WTC11 (cell line): Measurements from ENCODE around the gene PRPSAP2. TPM values are rescaled to one million over a fixed set of nuclear protein-coding genes. Genes with fewer than 3 reads are reported as not detected.

ENCODE experiments used
- ATAC-seq: fragments of 200-7000 bp; cut with Tn5 transposase; 2 replicates; pipeline ENCODE4 v1.10.0; 2021; ENCODE audit warnings: mild to moderate bottlenecking, moderate library complexity
- CTCF ChIA-PET: fragments of 300-600 bp; sonication (Branson Sonifier 250); formaldehyde crosslinking; loops from one replicate; lab custom pipeline; 2021; ENCODE audit warnings: antibody characterized with exemption; lab: Charles Lee
- POLR2A ChIA-PET: fragments of 350-600 bp; sonication (Branson Sonifier 250); formaldehyde crosslinking; loops from one replicate; lab custom pipeline; 2021; ENCODE audit warnings: antibody characterized with exemption; lab: Charles Lee
- DNase-seq: peaks from one replicate; pipeline ENCODE4 v3.0.0; 2021; ENCODE audit warnings: low spot score
- H3K27ac Mint-ChIP-seq: 2 replicates; pipeline ENCODE4 v1.8.0; 2021; ENCODE audit warnings: mixed read lengths
- H3K27me3 Mint-ChIP-seq: 2 replicates; pipeline ENCODE4 v1.8.0; 2021; ENCODE audit warnings: low read depth, mild to moderate bottlenecking, moderate library complexity, mixed read lengths
- H3K36me3 Mint-ChIP-seq: 2 replicates; pipeline ENCODE4 v1.8.0; 2021; ENCODE audit warnings: mixed read lengths
- H3K4me1 Mint-ChIP-seq: 2 replicates; pipeline ENCODE4 v1.8.0; 2022; ENCODE audit warnings: mixed read lengths
- H3K4me3 Mint-ChIP-seq: 2 replicates; pipeline ENCODE4 v1.8.0; 2021; ENCODE audit warnings: mild to moderate bottlenecking, moderate library complexity, mixed read lengths
- H3K9me3 Mint-ChIP-seq: 2 replicates; pipeline ENCODE4 v1.8.0; 2021; ENCODE audit warnings: mixed read lengths
- ARID4B ChIP-seq: sonication (generic); formaldehyde crosslinking; IDR thresholded peaks from 2 replicates; pipeline ENCODE4 v1.8.0; 2023; ENCODE audit warnings: missing genetic modification reagents, mild to moderate bottlenecking, borderline replicate concordance
- CBFB ChIP-seq: sonication (generic); formaldehyde crosslinking; IDR thresholded peaks from 2 replicates; pipeline ENCODE4 v1.8.1; 2022; ENCODE audit warnings: mild to moderate bottlenecking, low read depth, missing genetic modification reagents
- ELF4 ChIP-seq: sonication (generic); formaldehyde crosslinking; IDR thresholded peaks from 2 replicates; pipeline ENCODE4 v1.8.1; 2022; ENCODE audit warnings: low read depth, mild to moderate bottlenecking, moderate library complexity, missing genetic modification reagents
- EMX1 ChIP-seq: fragments of 250-450 bp; sonication (Bioruptor Pico); IDR thresholded peaks from 2 replicates; pipeline ENCODE4 v1.8.0; 2021; ENCODE audit warnings: mild to moderate bottlenecking
- ESRRA ChIP-seq: sonication (generic); formaldehyde crosslinking; IDR thresholded peaks from 2 replicates; pipeline ENCODE4 v1.8.1; 2022; ENCODE audit warnings: mild to moderate bottlenecking, missing genetic modification reagents, borderline replicate concordance
- FOXJ3 ChIP-seq: sonication (generic); formaldehyde crosslinking; IDR thresholded peaks from 2 replicates; pipeline ENCODE4 v1.9.0; 2021; ENCODE audit warnings: missing genetic modification reagents, mild to moderate bottlenecking, borderline replicate concordance
- FOXP1 ChIP-seq: sonication (generic); formaldehyde crosslinking; IDR thresholded peaks from 2 replicates; pipeline ENCODE4 v1.8.0; 2022; ENCODE audit warnings: missing genetic modification reagents, mild to moderate bottlenecking, moderate library complexity, borderline replicate concordance
- GABPB1 ChIP-seq: sonication (generic); formaldehyde crosslinking; IDR thresholded peaks from 2 replicates; pipeline ENCODE4 v1.8.1; 2023; ENCODE audit warnings: mild to moderate bottlenecking, missing genetic modification reagents
- GRHL2 ChIP-seq: fragments of 250-450 bp; sonication (Bioruptor Pico); IDR thresholded peaks from 2 replicates; pipeline ENCODE4 v1.8.0; 2022; ENCODE audit warnings: mild to moderate bottlenecking, moderate library complexity; ENCODE audit not compliant: insufficient replicate concordance, severe bottlenecking
- HMGA2 ChIP-seq: fragments of 250-450 bp; sonication (Bioruptor Pico); IDR thresholded peaks from 2 replicates; pipeline ENCODE4 v1.4.0; 2021; ENCODE audit warnings: mild to moderate bottlenecking, moderate library complexity
- IRF2 ChIP-seq: sonication (generic); formaldehyde crosslinking; IDR thresholded peaks from 2 replicates; pipeline ENCODE4 v1.8.0; 2022; ENCODE audit warnings: low read depth, missing genetic modification reagents, borderline replicate concordance
- JAZF1 ChIP-seq: fragments of 250-450 bp; sonication (Bioruptor Pico); IDR thresholded peaks from 2 replicates; pipeline ENCODE4 v1.9.0; 2021; ENCODE audit warnings: moderate library complexity, mild to moderate bottlenecking, inconsistent platforms
- KAT7 ChIP-seq: sonication (generic); formaldehyde crosslinking; IDR thresholded peaks from 2 replicates; pipeline ENCODE4 v1.8.1; 2023; ENCODE audit warnings: missing genetic modification reagents, mild to moderate bottlenecking, borderline replicate concordance
- NFYB ChIP-seq: sonication (generic); formaldehyde crosslinking; conservative IDR thresholded peaks from 2 replicates; pipeline ENCODE4 v1.8.0; 2022; ENCODE audit warnings: low read depth, missing genetic modification reagents
- NR1H2 ChIP-seq: sonication (generic); formaldehyde crosslinking; IDR thresholded peaks from 2 replicates; pipeline ENCODE4 v1.9.0; 2021; ENCODE audit warnings: mild to moderate bottlenecking, moderate library complexity, missing genetic modification reagents
- SP1 ChIP-seq: sonication (generic); formaldehyde crosslinking; conservative IDR thresholded peaks from 2 replicates; pipeline ENCODE4 v1.8.1; 2022; ENCODE audit warnings: missing genetic modification reagents
- TEAD4 ChIP-seq: sonication (generic); formaldehyde crosslinking; IDR thresholded peaks from 2 replicates; pipeline ENCODE4 v1.8.0; 2022; ENCODE audit warnings: mild to moderate bottlenecking, missing genetic modification reagents
- ZBTB21 ChIP-seq: sonication (generic); formaldehyde crosslinking; IDR thresholded peaks from 2 replicates; pipeline ENCODE4 v1.8.1; 2023; ENCODE audit warnings: mild to moderate bottlenecking, missing genetic modification reagents, borderline replicate concordance
- ZNF219 ChIP-seq: sonication (generic); formaldehyde crosslinking; IDR thresholded peaks from 2 replicates; pipeline ENCODE4 v1.8.0; 2023; ENCODE audit warnings: missing genetic modification reagents, mild to moderate bottlenecking, borderline replicate concordance
- ZNF317 ChIP-seq: sonication (generic); formaldehyde crosslinking; IDR thresholded peaks from 2 replicates; pipeline ENCODE4 v1.8.1; 2023; ENCODE audit warnings: low read depth, mild to moderate bottlenecking, moderate library complexity, missing genetic modification reagents, borderline replicate concordance
- ZNF671 ChIP-seq: fragments of 250-450 bp; sonication (Bioruptor Pico); IDR thresholded peaks from 2 replicates; pipeline ENCODE4 v1.8.0; 2021; ENCODE audit warnings: mild to moderate bottlenecking
- total RNA-seq: library from RNA; stranded (reverse); gene quantifications from 3 replicates; pipeline ENCODE4 v1.2.3, GENCODE V29; 2021
- TF ChIP-seq, protein P1 (sequence below): sonication (generic); formaldehyde crosslinking; conservative IDR thresholded peaks from 2 replicates; pipeline ENCODE4 v1.8.1; 2022; ENCODE audit warnings: mild to moderate bottlenecking, missing genetic modification reagents
- TF ChIP-seq, protein P2 (sequence below): sonication (generic); formaldehyde crosslinking; conservative IDR thresholded peaks from 2 replicates; pipeline ENCODE4 v1.8.1; 2023; ENCODE audit warnings: mild to moderate bottlenecking, low read depth, missing genetic modification reagents, moderate library complexity

Gene PRPSAP2
- total RNA-seq, 1 experiment from 2014 or later, result 50.9 TPM

DNA sequence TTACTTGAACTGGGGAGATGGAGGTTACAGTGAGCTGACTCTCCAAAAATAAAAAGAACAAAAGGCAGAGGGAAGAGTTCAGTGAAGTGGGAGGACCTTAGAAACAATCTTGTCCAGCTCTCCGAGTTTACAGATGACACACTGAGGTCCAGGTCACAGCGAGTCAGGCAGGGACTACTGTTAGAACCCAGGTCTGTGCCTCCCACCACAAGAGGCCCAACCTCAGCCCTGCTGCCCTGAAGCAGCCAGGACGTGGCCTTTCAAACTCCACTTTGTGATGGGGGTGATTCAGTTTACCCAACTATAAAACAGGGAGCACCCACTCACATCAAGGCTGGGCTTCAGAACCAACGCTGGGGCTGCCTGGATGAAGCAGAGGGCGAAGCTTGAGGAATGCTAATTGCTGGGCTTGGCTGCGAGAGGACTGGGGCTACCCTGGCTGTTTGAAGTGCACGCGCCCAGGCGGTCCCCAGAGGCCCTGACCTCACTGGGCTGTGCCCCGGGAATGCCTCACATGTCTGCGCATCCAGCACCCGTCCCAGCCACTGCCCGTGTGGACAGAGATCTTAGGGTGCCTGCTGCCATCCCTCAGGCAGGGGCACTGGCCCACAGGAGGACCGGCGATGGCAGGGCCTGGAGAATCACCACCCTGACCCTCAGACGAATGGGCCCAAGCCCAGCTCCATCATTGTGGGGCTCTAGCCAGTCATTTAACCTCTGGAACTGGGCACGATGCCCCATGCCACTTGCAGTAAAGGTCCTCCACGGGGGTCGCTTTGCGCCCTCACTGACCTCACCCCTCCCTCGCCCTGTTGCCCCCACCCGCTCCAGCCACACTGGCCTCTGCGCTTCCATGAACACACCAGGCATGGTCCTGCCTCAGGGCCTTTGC lies 105.4 kb downstream of the PRPSAP2 start:
- ATAC-seq, result no peak
- no peak for TF ChIP-seq NR1H2 (CRISPR knock-in tag)
- no peak for TF ChIP-seq ZNF671 (CRISPR knock-in tag)
- no peak for TF ChIP-seq ELF4 (CRISPR knock-in tag)
- no peak for TF ChIP-seq CBFB (CRISPR knock-in tag)
- TF ChIP-seq ESRRA (CRISPR knock-in tag), result no peak
- TF ChIP-seq, protein P1, sequence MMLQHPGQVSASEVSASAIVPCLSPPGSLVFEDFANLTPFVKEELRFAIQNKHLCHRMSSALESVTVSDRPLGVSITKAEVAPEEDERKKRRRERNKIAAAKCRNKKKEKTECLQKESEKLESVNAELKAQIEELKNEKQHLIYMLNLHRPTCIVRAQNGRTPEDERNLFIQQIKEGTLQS (CRISPR knock-in tag), result no peak
- TF ChIP-seq GRHL2 (CRISPR knock-in tag), result no peak
- TF ChIP-seq TEAD4 (CRISPR knock-in tag), result no peak
- TF ChIP-seq ARID4B (CRISPR knock-in tag), result no peak
- TF ChIP-seq, protein P2, sequence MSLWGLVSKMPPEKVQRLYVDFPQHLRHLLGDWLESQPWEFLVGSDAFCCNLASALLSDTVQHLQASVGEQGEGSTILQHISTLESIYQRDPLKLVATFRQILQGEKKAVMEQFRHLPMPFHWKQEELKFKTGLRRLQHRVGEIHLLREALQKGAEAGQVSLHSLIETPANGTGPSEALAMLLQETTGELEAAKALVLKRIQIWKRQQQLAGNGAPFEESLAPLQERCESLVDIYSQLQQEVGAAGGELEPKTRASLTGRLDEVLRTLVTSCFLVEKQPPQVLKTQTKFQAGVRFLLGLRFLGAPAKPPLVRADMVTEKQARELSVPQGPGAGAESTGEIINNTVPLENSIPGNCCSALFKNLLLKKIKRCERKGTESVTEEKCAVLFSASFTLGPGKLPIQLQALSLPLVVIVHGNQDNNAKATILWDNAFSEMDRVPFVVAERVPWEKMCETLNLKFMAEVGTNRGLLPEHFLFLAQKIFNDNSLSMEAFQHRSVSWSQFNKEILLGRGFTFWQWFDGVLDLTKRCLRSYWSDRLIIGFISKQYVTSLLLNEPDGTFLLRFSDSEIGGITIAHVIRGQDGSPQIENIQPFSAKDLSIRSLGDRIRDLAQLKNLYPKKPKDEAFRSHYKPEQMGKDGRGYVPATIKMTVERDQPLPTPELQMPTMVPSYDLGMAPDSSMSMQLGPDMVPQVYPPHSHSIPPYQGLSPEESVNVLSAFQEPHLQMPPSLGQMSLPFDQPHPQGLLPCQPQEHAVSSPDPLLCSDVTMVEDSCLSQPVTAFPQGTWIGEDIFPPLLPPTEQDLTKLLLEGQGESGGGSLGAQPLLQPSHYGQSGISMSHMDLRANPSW, result no peak
- no peak for TF ChIP-seq ZNF219
- no peak for TF ChIP-seq IRF2 (CRISPR knock-in tag)
- TF ChIP-seq GABPB1 (CRISPR knock-in tag), result no peak
- no peak for TF ChIP-seq HMGA2 (CRISPR knock-in tag)
- Mint-ChIP-seq H3K36me3 (no peaks in the 10 kb centered on the region), H3K4me3 (no peak overlapping the region), H3K4me1 (peaks cover 23% of the 10 kb centered on the region), H3K27me3 (no peaks in the 10 kb centered on the region), H3K27ac (no peak overlapping the region; the same call in 1 of the 2 replicates), H3K9me3 (no peaks in the 10 kb centered on the region)
- ChIA-PET POLR2A (no interaction called here), CTCF (interaction anchor here (0.9 to 2.6 kb wide), 2 partner anchors 11 to 60 kb away, joined by 3 to 20 read pairs; partner anchors contain the start of gene SLC5A10)
- no peak for DNase-seq

GRCh38 chr17:18964018-18964351 lies 106.1 kb downstream of the PRPSAP2 start:
- DNase-seq (no peak), ATAC-seq (no peak)
- POLR2A ChIA-PET, result no interaction called here
- Mint-ChIP-seq H3K9me3 (no peaks in the 10 kb centered on the region), H3K4me3 (no peak overlapping the region), H3K36me3 (no peaks in the 10 kb centered on the region), H3K4me1 (peaks cover 29% of the 10 kb centered on the region), H3K27ac (no peak overlapping the region), H3K27me3 (no peaks in the 10 kb centered on the region)
- TF ChIP-seq SP1 (CRISPR knock-in tag) (no peak), FOXP1 (CRISPR knock-in tag) (no peak), ZBTB21 (no peak), FOXJ3 (no peak), HMGA2 (CRISPR knock-in tag) (no peak), CBFB (CRISPR knock-in tag) (no peak), NR1H2 (CRISPR knock-in tag) (no peak), NFYB (CRISPR knock-in tag) (no peak), ZNF317 (CRISPR knock-in tag) (no peak), KAT7 (CRISPR knock-in tag) (no peak), EMX1 (no peak), JAZF1 (CRISPR knock-in tag) (no peak)
- CTCF ChIA-PET, result no interaction called here
